ENCODE data around the gene FBXL19.

DNA sequence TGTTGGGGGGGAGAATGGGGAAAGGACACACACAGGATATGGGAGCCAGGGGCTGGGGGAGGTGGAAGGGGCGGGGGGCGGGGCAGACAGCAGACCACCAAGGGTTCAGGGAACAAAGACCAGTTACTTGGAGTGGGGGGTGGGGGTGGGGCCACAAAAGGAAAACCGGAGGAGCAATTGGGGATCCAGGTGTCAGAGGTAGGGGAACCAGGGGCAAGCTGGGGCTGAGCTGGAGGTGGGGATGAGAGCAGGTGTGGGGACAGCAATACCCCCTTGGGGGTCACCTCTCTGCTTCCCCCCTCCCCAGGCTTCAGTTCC is 24.1 kb downstream of the FBXL19 start:
- TF ChIP-seq CTCF (IDR thresholded peaks at IDR 0.05; ENCODE audit: poor library complexity, severe bottlenecking) (no peak), SMC3 (conservative IDR thresholded peaks at IDR 0.05; ENCODE audit: poor library complexity) (no peak), EZH2 (IDR thresholded peaks at IDR 0.05; ENCODE audit: borderline replicate concordance, insufficient read depth, low read length, poor library complexity, severe bottlenecking) (no peak), POLR2AphosphoS5 (IDR thresholded peaks at IDR 0.05) (no peak), TAF1 (IDR thresholded peaks at IDR 0.05; ENCODE audit: low read depth) (no peak), EP300 (conservative IDR thresholded peaks at IDR 0.05; ENCODE audit: poor library complexity, severe bottlenecking) (no peak)

Data from neural cell (in vitro differentiated cells).